Activated T-helper 1 cell treated with anti-CD3 and anti-CD28 coated beads, Interleukin-2, amount 50 U/mL, for 16 hours (primary cell): ENCODE data around the gene ALPK3.

Experiments used
- DNase-seq, 2 donors: peaks; one replicate each; pipeline ENCODE4 v3.0.0-alpha.2; 2020; ENCODE audit warnings: low read depth in 1 of 2, low spot score in 1 of 2

ALPK3 gene

GRCh38 chr15:84889991-84890669 is 73.0 kb downstream of the ALPK3 start:
- no peak for DNase-seq

GRCh38 chr15:84890670-84891162 is 73.6 kb downstream of the ALPK3 start:
- DNase-seq, result no peak

GRCh38 chr15:84891339-84891738 is 74.2 kb downstream of the ALPK3 start:
- DNase-seq, result no peak

GRCh38 chr15:84892786-84893307 is 75.7 kb downstream of the ALPK3 start:
- no peak for DNase-seq

- no peak for DNase-seq
Measured at GRCh38 chr15:84893607-84894006, 76.5 kb downstream of the ALPK3 start.

- DNase-seq, result no peak
Measured at GRCh38 chr15:84894736-84895425, 77.7 kb downstream of the ALPK3 start.

- no peak for DNase-seq
Measured at GRCh38 chr15:84898761-84899160, 81.6 kb downstream of the ALPK3 start.

- no peak for DNase-seq
Measured at GRCh38 chr15:84899750-84900149, 82.6 kb downstream of the ALPK3 start.

- no peak for DNase-seq
Measured at GRCh38 chr15:84901540-84901939, 84.4 kb downstream of the ALPK3 start.

GRCh38 chr15:84903751-84904150 is 86.6 kb downstream of the ALPK3 start:
- no peak for DNase-seq

- no peak for DNase-seq
Measured at GRCh38 chr15:84904419-84904818, 87.3 kb downstream of the ALPK3 start.

- no peak for DNase-seq
Measured at GRCh38 chr15:84905016-84905916, 88.1 kb downstream of the ALPK3 start.

- no peak for DNase-seq
Measured at GRCh38 chr15:84907731-84908130, 90.6 kb downstream of the ALPK3 start.

GRCh38 chr15:84908564-84908963 is 91.4 kb downstream of the ALPK3 start:
- no peak for DNase-seq

- no peak for DNase-seq
Measured at GRCh38 chr15:84909029-84909428, 91.9 kb downstream of the ALPK3 start.

GRCh38 chr15:84909782-84910181 is 92.6 kb downstream of the ALPK3 start:
- no peak for DNase-seq

GRCh38 chr15:84910928-84911623 is 93.9 kb downstream of the ALPK3 start:
- no peak for DNase-seq

- no peak for DNase-seq
Measured at GRCh38 chr15:84911879-84912660, 94.9 kb downstream of the ALPK3 start.

- DNase-seq, result no peak
Measured at GRCh38 chr15:84913360-84913723, 96.2 kb downstream of the ALPK3 start.

GRCh38 chr15:84914351-84914750 is 97.2 kb downstream of the ALPK3 start:
- DNase-seq, result no peak
